Testis (tissue), 2 donors: Measurements from ENCODE around the gene RMI2.

Source experiments
- POLR2A ChIP-seq: fragments of 450-650 bp; IDR thresholded peaks from one replicate; pipeline ENCODE4 v1.6.1; 2017; ENCODE audit warnings: antibody characterized with exemption, mild to moderate bottlenecking, moderate library complexity
- TF ChIP-seq, protein P1 (sequence below), 3 experiments: fragments of 450-650 bp in 2 of 3; fragments of 200-600 bp in 1 of 3; sonication (generic) in 1 of 3; IDR thresholded peaks; one replicate each; pipeline ENCODE4 v1.5.1; 2016 to 2019; ENCODE audit warnings: antibody characterized with exemption in 3 of 3, mild to moderate bottlenecking in 2 of 3, moderate library complexity in 1 of 3

DNA sequence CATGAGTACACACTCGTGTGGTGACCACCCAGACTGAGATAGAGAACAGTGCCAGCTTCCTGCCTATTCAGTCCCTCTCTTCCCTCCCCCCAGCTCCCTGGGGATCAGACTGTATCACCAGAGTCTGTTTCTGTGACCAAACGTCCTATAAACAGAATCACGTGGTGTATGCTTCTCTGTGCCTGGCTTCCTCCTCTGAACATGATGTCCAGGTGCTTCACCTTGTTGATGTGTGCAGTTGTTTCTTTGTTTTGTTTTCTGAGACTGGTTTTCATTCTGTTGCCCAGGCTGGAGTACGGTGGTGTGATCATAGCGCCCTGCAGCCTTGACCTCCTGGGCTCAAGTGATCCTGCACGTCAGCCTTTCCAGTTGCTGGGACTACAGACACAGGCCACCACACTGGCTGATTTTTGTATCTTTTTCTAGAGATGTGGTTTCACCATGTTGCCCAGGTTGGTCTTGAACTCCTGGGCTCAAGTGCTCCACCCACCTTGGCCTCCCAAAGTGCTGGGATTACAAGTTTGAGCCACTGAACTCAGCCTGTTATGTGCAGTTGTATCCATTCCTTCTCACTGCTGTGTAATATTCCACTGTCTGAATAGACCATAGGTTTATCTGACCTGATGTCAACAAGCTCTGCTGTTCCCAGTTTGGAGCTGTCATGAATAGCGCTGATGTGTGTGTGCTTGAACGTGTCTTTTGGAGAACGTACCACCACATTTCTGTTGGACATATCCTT is 35.2 kb upstream of the RMI2 start:
- TF ChIP-seq, protein P1, sequence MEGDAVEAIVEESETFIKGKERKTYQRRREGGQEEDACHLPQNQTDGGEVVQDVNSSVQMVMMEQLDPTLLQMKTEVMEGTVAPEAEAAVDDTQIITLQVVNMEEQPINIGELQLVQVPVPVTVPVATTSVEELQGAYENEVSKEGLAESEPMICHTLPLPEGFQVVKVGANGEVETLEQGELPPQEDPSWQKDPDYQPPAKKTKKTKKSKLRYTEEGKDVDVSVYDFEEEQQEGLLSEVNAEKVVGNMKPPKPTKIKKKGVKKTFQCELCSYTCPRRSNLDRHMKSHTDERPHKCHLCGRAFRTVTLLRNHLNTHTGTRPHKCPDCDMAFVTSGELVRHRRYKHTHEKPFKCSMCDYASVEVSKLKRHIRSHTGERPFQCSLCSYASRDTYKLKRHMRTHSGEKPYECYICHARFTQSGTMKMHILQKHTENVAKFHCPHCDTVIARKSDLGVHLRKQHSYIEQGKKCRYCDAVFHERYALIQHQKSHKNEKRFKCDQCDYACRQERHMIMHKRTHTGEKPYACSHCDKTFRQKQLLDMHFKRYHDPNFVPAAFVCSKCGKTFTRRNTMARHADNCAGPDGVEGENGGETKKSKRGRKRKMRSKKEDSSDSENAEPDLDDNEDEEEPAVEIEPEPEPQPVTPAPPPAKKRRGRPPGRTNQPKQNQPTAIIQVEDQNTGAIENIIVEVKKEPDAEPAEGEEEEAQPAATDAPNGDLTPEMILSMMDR (IDR thresholded peaks at IDR 0.05) = no peak
- TF ChIP-seq POLR2A = no peak
